ENCODE results near the gene SLC38A8. TPM values are rescaled to one million over a fixed set of nuclear protein-coding genes. Genes with fewer than 3 reads are reported as not detected.

The SLC38A8 gene
- total and polyA plus RNA-seq, 9 donors, result 0.62 to 0.98 (median 0.66) TPM; not detected in 6

DNA sequence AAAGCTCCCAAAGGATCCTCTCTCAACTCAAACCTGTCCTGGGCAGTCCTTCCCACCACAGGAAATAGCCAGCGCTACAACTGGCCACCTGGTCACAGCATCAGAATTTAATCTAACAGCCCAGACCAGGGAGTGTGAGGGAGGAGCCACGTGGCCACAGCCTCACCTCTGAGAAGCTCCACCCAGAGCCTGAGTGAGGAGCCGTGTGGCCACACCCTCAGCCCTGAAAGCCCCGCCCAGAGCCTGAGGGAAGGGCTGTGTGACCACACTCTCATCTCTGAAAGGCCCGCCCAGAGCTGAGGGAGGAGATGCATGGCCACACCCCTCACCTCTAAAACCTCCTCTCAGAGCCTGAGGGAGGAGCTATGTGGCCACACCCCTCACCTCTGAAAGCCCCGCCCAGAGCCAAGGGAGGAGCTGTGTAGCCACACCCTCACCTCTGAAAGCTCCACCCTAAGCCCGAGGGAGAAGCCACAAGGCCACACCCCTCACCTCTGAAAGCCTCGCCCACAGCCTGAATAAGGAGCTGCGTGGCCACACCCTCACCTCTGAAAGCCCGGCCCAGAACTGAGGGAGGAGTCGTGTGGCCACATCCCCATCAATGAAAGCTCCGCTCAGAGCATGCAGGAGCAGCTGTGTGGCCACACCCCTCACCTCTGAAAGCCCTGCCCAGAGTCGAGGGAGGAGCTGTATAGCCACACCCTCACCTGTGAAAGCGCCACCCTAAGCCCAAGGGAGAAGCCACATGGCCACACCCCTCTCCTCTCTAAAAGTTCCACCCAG, 28.6 kb downstream of the SLC38A8 start:
- no peak for TF ChIP-seq POLR2A (IDR thresholded peaks at IDR 0.05)
- TF ChIP-seq, protein P1, sequence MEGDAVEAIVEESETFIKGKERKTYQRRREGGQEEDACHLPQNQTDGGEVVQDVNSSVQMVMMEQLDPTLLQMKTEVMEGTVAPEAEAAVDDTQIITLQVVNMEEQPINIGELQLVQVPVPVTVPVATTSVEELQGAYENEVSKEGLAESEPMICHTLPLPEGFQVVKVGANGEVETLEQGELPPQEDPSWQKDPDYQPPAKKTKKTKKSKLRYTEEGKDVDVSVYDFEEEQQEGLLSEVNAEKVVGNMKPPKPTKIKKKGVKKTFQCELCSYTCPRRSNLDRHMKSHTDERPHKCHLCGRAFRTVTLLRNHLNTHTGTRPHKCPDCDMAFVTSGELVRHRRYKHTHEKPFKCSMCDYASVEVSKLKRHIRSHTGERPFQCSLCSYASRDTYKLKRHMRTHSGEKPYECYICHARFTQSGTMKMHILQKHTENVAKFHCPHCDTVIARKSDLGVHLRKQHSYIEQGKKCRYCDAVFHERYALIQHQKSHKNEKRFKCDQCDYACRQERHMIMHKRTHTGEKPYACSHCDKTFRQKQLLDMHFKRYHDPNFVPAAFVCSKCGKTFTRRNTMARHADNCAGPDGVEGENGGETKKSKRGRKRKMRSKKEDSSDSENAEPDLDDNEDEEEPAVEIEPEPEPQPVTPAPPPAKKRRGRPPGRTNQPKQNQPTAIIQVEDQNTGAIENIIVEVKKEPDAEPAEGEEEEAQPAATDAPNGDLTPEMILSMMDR (IDR thresholded peaks at IDR 0.05), result no peak
- no peak for TF ChIP-seq EP300 (IDR thresholded peaks at IDR 0.05)
- H3K27ac ChIP-seq, result no peak overlapping the region
- H3K4me1 ChIP-seq (ENCODE audit: insufficient read depth), result no peaks in the 10 kb centered on the region
- no peaks in the 10 kb centered on the region for H3K9me3 ChIP-seq
- no peak for DNase-seq
- no peak overlapping the region for H3K4me3 ChIP-seq
- intact Hi-C loops (cut with DNase I), result no loop called here
- H3K36me3 ChIP-seq, result no peaks in the 10 kb centered on the region
- H3K27me3 ChIP-seq, result no peaks in the 10 kb centered on the region
- 14 to 19% (median 18%) methylated on average over 14 of the region's 14 CpGs for WGBS, 3 donors

DNA sequence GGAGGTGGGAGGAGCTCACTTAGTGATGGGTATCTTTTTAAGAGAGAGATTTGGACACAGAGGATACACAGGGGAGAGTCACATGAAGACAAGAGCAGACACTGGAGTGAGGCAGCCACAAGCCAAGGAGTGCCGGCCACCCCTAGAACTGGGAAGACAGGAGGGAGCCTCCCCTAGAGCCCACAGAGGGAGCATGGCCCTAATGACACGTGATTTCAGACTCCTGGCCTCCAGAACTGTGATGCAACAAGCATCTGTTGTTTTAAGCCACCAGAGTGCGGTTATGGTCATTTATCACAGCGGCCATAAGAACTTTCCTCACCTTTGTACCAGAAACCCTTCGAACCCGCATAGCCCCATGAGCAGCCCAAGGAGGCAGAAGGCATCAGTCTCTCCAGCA, 33.3 kb downstream of the SLC38A8 start:
- WGBS, 3 donors, result 87 to 92% (median 91%) methylated on average over 6 of the region's 6 CpGs
- H3K4me1 ChIP-seq (ENCODE audit: insufficient read depth), result no peaks in the 10 kb centered on the region

DNA sequence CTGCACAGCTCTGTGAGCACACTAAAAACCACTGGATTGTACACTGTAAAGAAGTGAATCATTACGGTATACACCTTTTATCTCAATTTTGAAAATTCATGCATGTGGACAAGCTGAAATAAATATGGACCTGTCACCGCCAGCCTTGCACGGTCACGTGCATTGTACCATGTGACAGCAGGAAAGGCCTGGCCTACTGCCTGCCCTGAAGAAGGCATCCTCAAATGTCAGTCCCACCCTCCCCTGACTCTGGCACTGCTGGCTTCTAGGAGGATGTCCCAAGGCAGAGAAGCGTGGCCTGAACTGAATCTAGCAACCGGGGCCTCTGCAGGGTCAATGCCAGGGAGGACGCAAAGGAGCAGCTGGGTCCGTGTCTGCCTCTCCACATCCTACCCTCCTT, 34.6 kb downstream of the SLC38A8 start:
- H3K27me3 ChIP-seq, result no peaks in the 10 kb centered on the region
- no peaks in the 10 kb centered on the region for H3K36me3 ChIP-seq
- DNase-seq, result no peak
- no peaks in the 10 kb centered on the region for H3K9me3 ChIP-seq
- no peak overlapping the region for H3K27ac ChIP-seq
- no peaks in the 10 kb centered on the region for H3K4me1 ChIP-seq (ENCODE audit: insufficient read depth)
- intact Hi-C loops (cut with DNase I), result no loop called here
- WGBS, 3 donors, result 56 to 71% (median 60%) methylated on average over 8 of the region's 8 CpGs
- H3K4me3 ChIP-seq, result no peak overlapping the region
- TF ChIP-seq, protein P1 (IDR thresholded peaks at IDR 0.05), result no peak
- no peak for TF ChIP-seq EP300 (IDR thresholded peaks at IDR 0.05)
- TF ChIP-seq POLR2A (IDR thresholded peaks at IDR 0.05), result no peak

More for the DNA sequence above, 33.3 kb downstream of the SLC38A8 start:
- H3K27ac ChIP-seq, result no peak overlapping the region
- no peaks in the 10 kb centered on the region for H3K27me3 ChIP-seq
- H3K9me3 ChIP-seq, result no peaks in the 10 kb centered on the region
- intact Hi-C loops (cut with DNase I), result no loop called here
- no peaks in the 10 kb centered on the region for H3K36me3 ChIP-seq
- TF ChIP-seq POLR2A (IDR thresholded peaks at IDR 0.05) (no peak), EP300 (IDR thresholded peaks at IDR 0.05) (no peak)
- TF ChIP-seq, protein P1 (IDR thresholded peaks at IDR 0.05), result no peak
- H3K4me3 ChIP-seq, result no peak overlapping the region
- DNase-seq, result no peak

DNA sequence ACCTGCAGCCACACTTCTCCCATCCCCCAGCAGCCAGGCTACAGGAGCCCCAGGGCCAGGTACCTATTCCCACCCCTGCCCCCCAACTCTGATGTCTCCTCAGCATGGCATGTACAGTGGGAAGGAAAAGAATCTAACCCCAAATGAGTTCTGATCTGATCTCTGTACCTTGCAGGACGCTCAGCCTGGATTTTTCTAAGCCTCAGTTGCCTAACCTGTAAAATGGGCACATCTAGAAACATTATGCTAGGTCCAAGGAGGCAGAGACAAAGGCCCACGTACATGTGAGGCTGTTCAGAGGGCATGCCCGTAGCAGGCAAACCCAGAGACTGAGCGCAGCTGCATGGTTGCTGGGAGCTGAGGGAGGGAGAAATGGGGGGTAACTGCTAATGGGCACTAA, 35.1 kb downstream of the SLC38A8 start:
- H3K4me3 ChIP-seq, result no peak overlapping the region
- H3K4me1 ChIP-seq (ENCODE audit: insufficient read depth), result no peaks in the 10 kb centered on the region
- H3K36me3 ChIP-seq, result no peaks in the 10 kb centered on the region
- no peaks in the 10 kb centered on the region for H3K27me3 ChIP-seq
- no peak overlapping the region for H3K27ac ChIP-seq
- H3K9me3 ChIP-seq, result no peaks in the 10 kb centered on the region
- no peak for DNase-seq
- TF ChIP-seq POLR2A (IDR thresholded peaks at IDR 0.05), result no peak
- TF ChIP-seq, protein P1 (IDR thresholded peaks at IDR 0.05), result no peak
- intact Hi-C loops (cut with DNase I), result no loop called here
- WGBS, 3 donors, result 75 to 86% (median 77%) methylated on average over 4 of the region's 4 CpGs
